Skeletal muscle cell (primary cell): ENCODE measurements around the gene PARM1.

ENCODE experiments used
- DNase-seq: peaks from one replicate; pipeline ENCODE4 v3.0.0-alpha.2; 2010; ENCODE audit warnings: low read depth
- H3K4me3 ChIP-seq: 2 replicates; pipeline ENCODE4 v1.5.1; 2011; ENCODE audit warnings: low read depth, mild to moderate bottlenecking, control low read depth, low read length, moderate library complexity

Gene PARM1

DNA sequence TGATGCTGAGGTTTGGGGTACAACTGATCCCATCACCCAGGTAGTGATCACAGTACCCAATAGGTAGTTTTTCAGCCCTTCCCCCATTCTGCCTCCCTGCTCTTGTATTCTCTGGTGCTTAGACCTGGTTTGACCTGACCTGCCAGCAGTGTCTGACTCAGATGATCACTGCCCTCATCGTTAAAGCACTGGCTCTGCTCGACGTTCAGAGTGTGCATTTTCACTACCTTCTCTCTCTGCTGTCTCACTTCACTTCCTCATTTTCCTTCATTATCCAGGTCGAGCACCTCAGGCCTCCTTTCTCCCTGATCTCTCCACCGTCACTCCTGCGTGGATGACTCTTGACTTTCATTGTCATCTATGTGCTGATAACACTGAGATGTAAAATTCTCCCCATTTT, 83.6 kb downstream of the PARM1 start:
- no peak for DNase-seq

DNA sequence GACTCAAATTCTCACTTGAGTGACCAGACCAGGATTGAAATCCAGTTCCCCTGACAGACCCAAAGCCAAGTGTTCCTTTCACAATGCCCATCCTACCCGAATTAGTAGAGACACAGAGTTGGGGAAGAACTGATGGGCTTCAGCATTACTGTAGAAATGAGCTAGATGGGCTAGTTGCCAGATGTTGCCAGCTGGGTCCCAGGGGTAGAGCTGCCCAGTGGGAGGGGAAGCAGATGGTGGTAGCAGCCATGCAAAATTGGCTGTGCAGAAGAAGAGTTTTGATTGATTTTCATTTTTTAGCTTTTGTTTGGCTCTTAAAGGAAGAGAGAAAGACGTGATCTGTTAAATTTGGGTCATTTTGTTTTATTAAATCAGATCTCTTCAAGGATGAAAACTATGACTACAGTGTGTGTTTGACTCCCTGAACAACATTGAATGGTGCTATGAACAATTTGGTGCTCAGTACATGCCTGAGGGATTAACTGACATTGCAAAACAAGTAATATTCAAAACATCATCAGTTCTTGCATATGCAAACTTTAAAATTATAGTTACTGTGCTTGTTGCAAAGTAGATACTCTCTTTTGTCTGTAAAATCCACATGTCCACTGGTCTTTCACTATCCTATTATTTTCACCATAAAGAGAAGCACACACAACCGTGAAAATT, 86.0 kb downstream of the PARM1 start:
- DNase-seq, result no peak
- no peak overlapping the region for H3K4me3 ChIP-seq

More for the DNA sequence above, 83.6 kb downstream of the PARM1 start:
- H3K4me3 ChIP-seq, result no peak overlapping the region

DNA sequence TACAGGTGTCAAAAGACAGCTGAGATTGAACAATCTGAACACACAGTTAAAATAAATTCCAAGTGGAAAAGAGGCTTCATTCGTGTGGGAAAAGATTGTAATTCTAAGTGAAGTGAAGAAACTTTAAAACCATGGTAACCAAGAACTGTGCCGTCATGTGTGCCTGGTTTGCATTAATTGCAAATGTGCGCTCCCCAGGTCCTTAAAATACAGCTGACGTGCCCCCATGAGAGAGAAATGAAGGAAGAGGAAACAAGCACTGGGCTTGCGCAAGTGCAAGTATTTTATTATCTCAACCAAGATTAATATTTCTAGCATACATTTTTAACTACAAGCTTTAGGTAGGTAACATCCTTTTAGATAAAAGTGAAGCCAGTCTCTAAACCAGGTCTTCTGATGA, 92.5 kb downstream of the PARM1 start:
- no peak overlapping the region for H3K4me3 ChIP-seq
- DNase-seq, result no peak

- no peak overlapping the region for H3K4me3 ChIP-seq
- no peak for DNase-seq
These were observed 95.4 kb downstream of the PARM1 start for GRCh38 chr4:75028196-75028854.

- DNase-seq, result no peak
- H3K4me3 ChIP-seq, result no peak overlapping the region
These were observed 97.1 kb downstream of the PARM1 start for GRCh38 chr4:75030028-75030427.

DNA sequence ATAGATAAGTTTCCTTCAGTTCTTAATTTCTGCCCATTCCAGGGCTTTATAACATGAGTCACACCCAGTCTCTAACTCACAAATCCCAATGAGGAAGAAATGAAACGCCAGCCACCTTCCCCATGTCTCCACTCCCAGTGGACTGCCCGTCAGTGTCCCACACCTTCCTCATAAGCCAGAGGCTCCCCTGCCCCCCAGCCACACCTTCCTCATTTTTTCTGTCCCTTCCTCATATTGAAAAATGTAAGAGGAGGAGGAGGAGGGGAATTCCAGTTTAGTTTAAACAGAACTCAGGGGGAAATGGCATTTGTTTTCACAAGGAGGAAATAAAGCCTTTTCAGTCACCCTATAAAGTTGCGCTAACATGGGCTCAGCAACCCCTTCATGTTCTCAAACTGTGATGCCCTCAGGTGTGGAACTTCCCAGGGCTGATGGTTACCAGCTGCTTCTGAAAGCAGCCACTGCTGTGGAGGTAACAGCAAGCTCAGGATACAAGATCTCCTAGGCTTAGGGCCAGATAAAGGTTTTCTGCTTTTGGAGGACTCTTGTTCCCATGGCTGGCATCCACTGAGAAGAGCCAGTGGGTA, 97.8 kb downstream of the PARM1 start:
- H3K4me3 ChIP-seq, result no peak overlapping the region
- DNase-seq, result no peak

DNA sequence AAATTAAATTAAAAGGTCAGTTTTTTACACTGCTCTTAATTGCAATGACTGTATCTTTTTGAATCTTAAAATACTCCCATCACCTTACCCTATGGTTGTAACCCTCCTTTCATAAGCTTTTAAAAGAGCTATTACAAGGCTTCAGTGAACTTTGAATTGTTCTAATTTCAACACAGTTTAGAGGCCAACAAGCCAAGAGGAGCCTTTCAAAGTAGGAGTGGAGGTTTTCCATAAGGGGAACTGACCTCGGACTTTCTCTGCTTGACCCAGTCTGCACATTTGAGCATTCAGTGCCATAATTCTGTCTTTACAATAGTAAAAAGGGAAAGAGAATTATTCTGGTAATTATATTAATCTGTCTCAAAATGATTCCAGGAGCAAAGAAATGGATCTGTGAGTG, 98.9 kb downstream of the PARM1 start:
- H3K4me3 ChIP-seq, result no peak overlapping the region
- no peak for DNase-seq

GRCh38 chr4:75034523-75034922, 101.6 kb downstream of the PARM1 start:
- no peak overlapping the region for H3K4me3 ChIP-seq
- DNase-seq, result no peak

DNA sequence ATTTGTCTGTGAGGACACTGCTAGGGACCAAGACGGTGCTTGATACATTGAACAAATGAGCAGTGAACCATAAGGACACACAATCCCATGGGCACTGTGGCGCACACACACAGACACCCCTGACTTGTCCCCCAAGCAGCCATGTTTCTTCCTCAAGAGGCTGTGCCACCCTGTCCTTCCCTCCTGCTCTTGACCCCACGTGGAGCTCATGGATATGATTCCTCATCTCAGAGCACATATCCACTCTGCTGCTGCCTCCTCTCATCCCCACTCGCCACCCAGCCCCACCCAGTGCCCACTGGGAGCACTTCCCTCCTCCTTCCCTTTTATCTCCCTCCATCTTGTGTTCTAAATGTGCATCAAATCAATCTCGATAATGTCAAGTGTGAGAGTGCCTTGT, 102.4 kb downstream of the PARM1 start:
- H3K4me3 ChIP-seq, result no peak overlapping the region
- no peak for DNase-seq

DNA sequence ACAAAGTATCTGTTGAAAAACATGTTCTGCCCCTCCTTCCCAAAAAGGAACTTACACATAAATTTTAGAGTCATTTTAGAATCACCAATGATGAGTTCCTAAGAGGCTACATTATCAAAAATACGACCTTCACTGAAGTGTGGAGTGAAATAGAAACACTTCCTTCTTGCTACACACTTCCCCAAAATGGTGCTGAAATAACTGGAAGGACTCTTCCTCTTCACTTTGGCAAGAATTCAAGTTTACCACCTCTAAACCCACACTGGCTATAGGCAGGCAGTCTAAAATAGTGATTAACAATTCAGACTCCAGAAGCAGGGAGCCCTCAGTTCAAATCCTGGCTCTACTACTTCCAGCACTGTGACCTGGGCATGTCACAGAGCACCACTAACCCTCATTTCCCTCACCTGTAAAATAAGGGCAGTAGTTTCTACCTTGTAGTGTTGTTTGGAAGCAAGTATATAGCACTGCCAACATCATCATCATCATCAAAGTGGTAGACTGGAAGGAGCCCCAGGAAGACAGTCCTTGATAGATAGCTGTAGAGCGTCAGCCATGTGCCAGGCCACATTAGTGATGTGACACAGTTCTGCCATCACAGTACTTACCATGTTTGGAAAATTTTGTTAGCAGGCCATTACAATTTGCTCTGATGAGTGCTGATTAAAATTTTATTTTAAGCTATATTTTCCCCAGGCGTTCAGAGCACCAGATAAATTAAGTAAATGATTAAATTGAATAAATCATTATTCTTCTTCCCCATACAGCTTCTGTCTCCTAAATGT, 103.3 kb downstream of the PARM1 start:
- H3K4me3 ChIP-seq, result no peak overlapping the region
- DNase-seq, result no peak

DNA sequence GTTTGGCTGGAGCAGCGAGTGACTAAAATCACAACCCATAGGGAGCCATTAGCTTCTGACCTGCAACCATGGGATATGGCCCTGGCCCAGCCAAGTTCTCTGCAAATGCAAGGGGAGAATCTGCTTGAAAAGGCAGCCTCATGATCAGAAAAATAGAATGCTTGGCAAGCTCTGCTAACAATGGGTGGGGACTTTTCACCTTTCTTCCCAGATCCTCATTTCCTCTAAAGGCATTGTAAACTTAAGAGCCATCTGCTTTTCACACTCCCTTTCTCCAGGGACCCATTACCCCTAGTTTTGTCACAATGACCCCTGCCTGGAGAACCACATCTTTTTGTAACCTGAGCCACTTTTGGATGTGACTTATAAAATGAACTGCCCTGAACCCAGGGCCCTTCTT, 104.3 kb downstream of the PARM1 start:
- no peak overlapping the region for H3K4me3 ChIP-seq
- DNase-seq, result no peak

DNA sequence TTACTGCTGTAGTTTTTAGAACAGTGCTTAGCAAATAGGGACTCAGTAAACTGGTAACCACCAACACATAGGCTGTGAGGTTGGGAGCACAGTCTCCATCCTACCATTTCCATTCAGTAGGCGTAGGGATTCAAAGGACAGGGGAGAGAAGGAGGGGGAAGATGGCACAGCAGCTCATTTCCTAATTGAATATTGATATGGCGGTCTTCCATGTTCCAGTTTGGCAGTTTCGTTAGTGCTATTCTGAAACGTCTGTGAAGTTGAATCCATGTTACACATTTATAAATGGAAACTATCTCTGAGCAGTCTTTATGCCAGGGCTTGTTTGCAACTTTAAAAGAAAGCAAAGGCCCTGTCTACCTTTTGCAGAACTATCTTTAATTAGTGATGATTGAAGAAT, 105.5 kb downstream of the PARM1 start:
- H3K4me3 ChIP-seq, result no peak overlapping the region
- DNase-seq, result no peak

DNA sequence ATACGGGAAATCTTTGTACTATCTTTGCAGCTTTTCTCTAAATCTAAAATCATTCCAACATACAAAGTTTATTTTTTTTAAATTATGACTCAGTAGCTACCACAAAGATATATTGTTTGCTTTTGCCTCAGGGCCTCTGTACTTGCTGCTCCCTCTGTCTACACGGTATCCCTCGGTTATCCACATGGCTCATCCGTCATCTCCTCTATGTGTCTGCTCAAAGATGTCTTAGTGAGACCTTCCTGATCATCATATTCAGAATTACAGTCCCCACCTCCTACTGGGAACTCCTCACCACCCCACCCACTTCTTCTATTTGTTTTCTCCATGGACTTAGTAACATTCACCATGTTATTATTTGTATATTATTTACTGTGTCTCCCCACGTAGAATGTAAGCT, 107.8 kb downstream of the PARM1 start:
- DNase-seq, result no peak
- H3K4me3 ChIP-seq, result no peak overlapping the region

- no peak overlapping the region for H3K4me3 ChIP-seq
- no peak for DNase-seq
These were observed 109.8 kb downstream of the PARM1 start for GRCh38 chr4:75042601-75043208.

GRCh38 chr4:75046226-75046625, 113.3 kb downstream of the PARM1 start:
- no peak for DNase-seq

DNA sequence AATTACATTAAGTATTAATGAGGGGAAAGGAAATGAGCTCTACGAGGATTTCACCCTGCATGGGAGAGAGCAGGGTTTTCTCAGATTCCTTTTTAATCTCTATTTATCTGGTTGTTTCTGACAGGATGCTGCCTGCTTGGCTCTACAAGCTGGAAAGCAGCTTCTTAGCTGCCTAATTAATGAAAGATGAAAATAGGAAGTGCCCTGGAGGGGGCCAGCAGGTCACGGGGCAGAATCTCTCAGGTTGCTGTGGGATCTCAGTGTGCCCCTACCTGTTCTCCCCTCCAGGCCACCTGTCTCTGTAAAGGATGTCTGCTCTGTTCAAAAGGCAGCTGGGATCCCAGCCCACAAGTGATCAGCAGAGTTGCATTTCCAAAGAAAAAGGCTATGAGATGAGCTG, 113.7 kb downstream of the PARM1 start:
- H3K4me3 ChIP-seq, result no peak overlapping the region
- DNase-seq, result no peak

More at GRCh38 chr4:75046226-75046625, 113.3 kb downstream of the PARM1 start:
- H3K4me3 ChIP-seq, result no peak overlapping the region

DNA sequence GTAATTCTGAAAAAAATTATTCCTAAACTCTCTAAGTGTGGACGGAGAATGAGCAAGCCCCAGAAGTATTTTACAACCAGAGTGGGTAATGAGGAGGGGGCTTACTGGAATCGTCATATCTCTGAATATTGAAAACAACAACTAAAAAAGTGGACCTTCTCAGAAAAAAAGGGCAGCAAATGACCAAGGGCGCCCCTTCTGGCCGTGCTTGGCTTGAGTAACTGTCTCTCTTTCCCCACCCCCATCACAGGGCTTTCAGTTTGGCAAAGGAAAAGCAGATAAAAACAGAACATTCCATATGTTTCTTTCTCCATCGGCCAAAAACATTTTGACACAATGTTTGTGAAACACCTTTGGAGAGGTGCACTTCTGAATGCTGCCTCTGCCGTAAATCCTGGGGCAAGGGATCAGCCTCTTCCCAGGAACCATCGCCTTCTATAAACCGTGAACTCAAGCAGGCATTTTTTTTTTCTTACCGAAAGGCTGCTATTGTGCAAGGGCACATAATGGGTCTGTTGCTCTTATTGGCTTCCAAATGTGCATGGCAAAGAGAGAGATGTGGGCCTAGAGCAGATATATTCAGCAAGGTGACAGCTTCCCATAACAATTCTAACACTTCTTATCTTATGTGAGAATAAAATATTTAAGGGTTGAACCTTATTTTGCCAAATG, 115.4 kb downstream of the PARM1 start:
- DNase-seq, result no peak
- H3K4me3 ChIP-seq, result no peak overlapping the region

DNA sequence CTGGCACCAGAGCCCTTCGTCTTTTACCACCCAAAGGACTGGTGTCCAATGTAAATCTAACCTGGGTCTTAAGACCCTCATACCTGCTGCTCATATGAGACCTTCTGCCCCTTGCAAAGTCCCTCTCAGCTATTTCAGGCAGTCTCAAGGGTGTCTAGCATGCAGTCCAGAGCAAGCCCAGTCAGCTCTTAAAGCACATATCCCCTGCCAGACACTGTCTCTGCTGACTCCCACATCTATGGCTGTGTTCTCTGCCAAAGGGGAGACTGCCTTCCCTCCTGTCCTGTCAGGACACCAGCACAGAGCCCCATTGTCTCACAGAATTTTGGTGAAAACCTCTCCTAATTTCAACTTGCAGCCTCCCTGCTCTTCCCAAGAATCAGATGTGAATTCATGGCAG, 118.5 kb downstream of the PARM1 start:
- no peak for DNase-seq
- no peak overlapping the region for H3K4me3 ChIP-seq

GRCh38 chr4:75053352-75053751, 120.4 kb downstream of the PARM1 start:
- DNase-seq, result no peak
- H3K4me3 ChIP-seq, result no peak overlapping the region
